GM18502 (cell line): ENCODE measurements around the gene GH1.
"Not testable (repeated sequence)": the region's sequence is repeated elsewhere in the genome, so short reads cannot be mapped to it uniquely, and the experiment has no call there.

Source experiments
- ATAC-seq: cut with Tn5 transposase; IDR thresholded peaks from one replicate; pipeline ENCODE4 v1.9.1; 2021; ENCODE audit warnings: mild to moderate bottlenecking; ENCODE audit not compliant: unreplicated experiment, poor library complexity

GH1 gene

DNA sequence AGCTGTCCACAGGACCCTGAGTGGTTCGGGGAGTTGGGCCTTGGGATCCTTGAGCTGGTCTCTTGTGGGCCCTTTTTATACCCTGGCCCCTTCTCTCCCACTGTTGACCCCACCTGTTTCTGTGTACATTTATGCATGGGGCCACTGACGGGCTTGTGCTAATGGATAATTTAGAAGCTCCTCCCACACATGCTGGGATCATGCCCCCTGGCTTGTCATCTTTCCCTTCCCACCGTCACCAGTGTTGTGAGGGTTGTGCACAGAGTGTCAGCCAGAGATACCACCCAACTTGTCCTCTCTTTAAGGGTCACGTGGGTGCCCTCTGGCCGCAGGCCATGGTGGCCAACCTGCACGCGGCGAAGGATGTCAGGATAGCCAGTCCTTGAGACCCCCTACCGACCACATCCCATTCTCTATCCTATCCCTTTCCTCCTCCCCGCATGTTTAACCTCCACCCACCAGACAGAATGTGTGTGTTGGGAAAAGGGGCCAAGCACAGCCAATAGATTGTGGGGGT is at the start of gene GH1:
TSS of gene GH1 (minus strand) at position 51 of the 517 bp plus-strand sequence. CDS start 63 bp downstream, outside the sequence.
- not testable (repeated sequence) for ATAC-seq

DNA sequence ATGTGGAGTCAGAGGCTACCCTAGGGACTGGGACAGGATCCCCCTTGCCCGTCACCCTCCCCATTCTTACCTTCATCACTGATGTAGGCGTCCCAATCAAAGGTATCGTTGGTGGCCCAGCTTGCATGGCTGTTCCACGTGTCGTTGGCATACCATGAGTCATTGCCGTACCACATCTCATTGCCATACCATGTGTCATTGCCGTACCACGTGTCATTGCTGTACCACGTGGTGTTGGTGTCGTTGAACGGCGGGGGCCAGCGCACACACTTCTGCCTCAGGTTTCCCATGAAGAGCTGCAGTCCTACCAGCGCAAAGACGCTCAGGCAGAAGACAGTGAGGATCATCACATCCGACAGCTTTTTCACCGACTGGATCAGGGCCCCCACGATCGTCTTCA is 49.3 kb upstream of the GH1 start:
- ATAC-seq: no peak

DNA sequence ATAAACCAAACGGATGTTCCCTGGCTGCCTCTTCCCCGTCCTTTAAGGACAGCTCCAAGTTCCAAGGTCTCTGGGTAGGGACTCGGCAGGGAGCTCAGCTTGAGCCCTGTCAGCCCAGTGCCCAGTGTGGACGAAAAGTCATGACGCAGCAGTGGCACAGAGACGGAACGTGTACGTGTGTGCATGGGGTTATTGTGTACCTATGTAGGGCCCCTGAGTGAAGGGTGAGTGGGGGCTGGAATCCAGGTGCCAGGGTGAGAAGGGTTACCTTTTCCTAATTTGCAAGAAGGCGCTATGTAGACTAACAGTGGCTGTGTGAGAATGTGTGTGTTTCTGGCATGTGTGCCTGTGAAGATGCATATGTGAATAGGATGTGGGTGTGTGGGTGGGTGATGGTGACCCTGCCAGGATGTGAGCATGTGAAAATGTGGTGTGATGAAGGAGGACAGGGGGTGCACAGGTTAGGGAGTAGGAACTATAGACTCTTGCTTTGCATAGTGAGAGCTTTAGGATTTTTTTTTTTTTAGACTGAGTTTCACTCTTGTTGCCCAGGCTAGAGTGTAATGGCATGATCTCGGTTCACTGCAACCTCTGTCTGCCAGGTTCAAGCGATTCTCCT is 48.1 kb upstream of the GH1 start:
- peak; percentile 50 for ATAC-seq

DNA sequence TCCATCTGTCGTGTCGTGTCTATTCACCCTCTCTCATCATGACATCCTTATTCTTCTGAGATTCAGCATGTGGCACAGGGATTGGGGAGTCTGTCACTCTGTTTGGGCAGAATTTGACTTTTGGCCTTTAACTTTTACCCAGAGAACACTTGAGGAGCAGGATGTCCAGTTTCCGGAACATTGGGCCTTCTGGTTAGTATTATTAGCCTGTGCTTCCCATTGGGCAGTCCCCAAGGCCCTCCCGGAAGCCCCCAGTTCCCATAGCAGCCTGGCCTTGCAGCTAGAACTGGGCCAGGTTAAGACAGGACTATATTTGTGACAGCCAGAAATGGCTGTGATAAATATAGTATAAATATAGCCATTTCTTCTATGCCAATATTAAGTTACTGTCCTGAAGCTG is 44.5 kb upstream of the GH1 start:
- ATAC-seq: no peak

DNA sequence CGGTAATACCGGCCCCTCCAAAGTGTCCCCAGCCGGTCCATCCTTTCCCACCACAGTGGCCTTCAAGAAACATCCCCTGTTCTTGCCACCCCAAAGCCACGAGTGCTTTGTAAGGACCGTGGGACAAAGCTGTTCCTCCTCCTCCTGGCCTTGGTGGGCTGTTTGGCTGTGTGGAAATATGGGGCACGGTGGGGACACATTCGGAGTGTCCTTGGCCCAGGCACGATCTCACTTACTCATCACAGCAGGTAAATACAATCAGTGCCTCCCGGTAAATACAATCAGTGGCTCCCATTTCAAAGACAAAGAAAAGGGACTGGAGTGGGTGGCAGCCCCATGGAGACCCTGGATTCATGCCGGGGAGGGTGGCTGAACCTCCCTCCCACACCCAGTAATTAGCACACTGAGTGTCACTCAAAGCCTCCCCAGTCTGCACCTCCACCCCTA is 43.7 kb upstream of the GH1 start:
- no peak for ATAC-seq

DNA sequence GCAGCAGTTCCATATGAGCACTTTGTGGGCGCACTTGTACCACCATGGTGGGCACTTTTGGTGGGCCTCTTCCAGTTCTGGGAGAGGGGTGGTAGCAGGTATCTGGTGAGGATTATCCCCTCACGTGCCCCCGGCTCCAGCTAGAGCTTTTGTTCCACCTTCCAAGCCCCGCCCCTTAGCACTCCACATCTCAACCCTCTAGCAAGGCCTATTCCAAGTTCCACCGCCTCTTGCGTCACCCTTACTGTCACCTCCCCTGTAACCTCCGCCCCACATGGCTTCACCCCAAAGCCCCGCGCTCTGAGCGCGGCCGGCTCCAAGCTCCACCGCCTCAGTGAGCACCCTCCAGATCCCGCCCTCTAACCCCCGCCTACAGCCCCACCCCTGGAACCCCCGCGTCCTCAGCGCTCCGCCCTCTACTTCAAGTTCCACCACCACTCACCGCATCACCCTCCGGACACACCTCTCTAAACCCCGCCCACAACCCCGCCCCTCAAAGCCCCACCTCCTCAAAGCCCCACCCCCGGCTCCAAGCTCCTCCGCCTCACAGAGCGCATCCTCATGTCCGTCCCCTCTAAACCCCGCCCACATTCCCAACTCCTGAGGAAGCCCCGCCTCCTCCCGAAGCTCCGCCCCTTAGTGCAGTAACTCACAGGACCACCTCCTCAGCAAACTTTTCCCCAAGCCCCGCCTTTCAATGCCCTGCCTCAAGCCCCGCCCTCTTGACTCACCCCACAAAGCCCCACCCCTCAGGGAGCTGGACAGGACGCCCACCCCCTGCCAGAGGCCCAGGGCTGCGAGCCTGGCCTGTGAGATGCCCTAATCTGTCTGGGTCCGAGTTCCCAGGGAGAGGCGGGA is 42.9 kb upstream of the GH1 start:
- ATAC-seq: peak; percentile 57

DNA sequence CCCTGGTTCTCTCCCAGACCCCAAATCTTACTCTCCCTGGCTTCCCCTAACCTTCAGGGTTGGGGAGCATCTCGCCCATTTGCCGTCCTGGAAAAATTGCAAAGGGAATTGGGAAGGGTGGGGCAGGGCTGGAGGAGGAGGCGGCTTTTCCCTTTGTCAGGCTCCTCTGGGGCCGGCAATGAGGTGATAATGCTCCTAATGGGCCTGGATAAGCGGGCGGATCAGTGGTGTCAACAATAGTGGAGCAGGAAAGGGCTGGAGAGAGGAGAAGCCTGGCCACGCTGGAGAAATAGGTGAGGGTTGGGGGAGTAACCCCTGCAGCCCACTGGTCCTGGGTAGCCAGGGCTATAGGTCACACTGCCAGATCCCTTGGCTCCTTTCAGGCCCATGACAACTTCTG is 41.8 kb upstream of the GH1 start:
- no peak for ATAC-seq

DNA sequence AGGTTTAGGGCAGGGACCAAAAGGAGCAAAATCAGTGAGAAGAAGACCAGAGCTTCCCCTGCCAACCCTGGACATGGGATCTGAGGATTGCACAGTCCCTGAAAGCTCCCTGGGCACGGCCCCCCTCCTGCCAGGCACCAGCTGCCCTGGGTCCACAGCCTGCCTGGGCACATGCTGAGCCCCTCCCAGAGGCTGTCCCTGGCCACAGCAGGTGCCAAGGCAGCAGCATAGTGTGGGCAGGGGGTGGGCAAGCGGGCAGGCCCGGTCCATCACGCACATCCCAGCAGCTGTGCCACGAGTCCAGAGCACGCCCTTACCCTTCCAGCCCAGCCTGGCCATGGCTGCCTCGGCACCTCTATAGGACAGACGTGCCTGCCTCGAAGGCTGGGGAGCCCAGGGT is 41.4 kb upstream of the GH1 start:
- no peak for ATAC-seq

DNA sequence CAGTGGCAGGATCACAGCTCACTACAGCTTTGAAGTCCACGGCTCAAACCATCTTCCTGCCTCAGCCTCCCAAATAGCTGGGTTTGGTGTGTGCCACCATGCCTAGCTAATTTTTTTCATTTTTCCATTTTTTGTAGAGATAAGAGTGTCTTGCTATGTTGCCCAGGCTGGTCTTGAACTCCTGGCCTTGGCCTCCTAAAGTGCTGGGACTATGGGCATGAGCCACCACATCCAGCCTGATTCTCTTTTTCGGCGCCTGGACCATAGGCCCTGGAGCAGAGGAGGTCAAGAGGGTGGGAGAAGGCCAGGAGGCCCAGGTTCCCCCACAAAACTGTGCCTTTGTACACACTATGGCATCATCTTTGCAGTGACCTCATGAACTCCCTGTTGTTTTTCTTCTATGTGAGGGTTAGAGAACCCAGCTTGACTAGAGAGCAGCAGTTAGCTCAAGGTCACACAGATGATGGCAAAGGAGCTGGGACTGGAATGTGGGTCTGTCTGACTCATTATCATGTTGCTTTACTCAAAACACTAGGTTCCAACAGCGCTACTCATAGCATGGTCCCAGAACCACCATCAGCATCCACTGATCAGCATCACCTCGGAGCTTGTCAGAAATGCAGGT is 37.8 kb upstream of the GH1 start:
- no peak for ATAC-seq

DNA sequence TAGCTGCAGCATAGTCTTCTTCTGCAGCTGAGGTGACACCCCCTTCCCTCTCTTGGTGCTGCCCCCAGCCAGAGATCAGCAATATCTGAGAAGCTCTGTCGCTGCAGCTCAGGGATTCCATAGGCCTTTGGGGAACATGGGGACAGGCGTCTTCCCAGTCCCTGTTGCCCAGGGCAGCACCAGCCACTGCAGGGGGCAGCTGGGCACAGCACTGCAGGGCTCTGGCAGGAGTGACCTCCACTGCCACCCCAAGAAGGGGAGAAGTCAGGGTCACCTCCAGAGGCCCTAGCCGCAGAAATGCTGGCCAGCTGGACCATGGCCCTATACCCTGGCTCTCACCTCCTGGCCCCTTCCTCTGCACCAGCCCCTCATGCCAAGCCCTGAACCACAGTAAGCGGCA is 37.2 kb upstream of the GH1 start:
- ATAC-seq: no peak

DNA sequence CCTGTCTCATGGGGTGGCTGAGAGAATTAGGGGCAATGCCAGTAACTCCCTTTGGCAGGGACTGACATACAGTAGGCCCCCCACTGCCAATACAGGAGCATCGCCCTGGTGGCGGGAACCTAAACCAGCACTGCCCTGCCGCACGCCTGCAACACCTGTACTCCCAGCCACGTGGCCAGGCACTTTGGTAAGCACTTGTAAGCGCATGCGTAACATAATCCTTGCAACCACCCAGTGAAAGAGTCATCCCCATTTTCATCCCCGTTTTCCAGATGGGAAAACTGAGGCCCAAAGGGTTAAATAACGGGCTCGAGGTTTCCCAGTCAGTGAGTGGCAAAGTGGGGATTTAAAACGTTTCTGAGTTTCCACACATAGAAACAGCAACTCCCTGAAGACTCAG is 36.6 kb upstream of the GH1 start:
- no peak for ATAC-seq

DNA sequence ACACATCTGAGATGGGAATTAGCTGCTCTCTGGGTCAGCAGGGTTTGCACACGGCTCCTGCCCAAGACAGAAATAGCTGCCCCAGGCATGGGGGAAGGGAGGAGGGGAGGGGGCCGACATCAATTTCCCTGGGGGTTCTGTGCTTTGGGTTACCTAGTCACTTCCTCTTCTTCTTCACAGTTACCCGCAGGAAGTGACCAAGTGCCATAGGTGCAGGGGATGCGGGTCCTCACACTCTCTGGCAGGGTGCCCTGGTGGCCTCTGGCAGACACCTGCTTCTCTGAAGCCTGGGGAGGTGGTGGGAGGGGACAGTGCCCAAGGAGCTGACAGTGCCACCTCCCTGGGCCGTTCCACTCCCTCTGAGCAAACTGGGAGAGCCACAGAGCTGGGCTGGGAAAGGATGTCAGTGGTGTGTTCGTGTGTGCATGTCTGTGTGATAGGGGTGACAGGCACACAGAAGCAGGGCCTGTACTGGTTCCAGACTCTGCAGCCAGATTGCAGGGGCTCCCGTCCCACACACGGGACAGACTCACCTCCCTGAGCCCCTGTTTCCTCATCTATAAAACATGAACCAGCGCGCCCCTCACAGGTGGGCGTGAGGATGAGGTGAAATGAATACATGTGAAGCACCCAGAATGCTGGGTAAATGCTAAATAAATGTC is 35.9 kb upstream of the GH1 start:
- peak; percentile 65 for ATAC-seq

DNA sequence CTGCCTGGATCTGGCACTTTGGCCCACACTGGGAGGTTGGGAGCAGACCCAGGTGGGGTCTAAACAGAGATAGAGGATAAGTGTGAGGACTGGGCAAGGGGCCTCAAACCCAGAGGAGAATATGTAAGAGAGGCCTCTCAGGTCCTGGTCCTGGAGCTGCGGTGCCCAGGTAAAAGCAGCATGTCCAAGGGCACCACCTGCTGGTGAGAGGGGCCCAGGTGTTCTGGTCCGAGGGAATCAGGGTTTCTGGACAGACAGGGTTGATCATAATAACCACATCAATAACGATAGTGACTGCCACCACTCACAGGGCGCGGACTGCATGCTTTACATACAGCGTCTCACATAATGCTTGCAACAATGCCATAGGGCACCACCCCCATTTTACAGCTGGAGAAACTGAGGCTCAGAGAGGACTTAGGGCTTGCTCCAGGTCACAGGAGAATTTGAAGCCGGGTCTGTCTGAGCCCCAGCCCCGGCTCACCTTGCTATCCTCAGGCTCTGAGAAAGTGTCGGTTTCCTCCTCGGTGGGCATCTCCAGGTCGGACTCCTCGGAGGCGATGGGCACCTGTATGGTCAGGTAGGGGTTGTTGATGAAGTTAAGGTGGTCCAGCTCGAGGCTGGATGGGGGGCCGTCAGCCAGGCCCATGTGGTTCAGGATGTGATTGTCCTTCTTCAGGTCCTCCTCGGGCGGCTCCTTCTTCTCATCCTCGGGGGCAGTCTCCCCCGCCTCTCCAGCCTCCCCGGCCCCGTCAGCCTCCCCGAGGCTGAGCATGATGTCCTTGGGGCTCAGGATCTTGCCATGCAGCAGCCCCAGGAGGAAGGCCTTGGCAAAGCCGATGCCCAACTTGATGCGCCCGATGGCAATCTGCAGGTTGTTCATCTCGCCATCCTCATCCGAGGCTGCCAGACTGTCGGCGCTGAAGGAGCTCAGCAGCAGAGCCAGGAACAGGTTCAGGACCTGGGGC is 32.6 kb upstream of the GH1 start:
- no peak for ATAC-seq

DNA sequence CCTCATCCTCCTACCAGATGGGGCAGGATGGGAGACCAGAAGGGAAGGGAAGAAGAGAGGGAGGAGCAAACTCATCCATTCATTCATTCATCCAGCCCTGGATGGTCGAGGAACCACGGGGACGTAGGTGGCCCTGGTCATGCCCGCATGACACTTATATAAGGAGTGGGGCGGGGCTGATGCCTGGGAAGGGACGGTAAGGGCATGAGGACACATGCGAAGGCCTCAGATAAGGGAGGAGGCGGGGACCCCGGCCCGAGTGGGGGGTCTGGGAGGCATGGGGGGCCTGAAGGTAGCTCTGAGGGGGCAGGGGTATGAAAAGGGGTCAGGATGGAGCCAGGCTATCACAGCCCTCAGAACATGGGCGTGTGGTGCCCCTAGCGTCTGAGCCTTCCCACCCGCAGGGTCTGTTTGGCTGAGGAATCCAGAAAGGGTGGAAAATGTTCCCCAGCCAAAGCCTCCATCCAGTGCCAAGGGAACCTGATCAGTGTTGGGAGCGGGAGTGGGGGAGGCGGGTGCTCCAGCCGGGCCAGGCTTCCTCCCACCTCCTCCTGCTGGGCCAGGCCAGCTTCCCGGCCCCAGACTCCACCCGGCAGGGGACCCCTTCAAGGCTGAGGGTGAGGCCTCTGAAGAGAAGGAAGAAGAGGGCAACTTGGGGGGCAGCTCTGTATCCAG is 31.1 kb upstream of the GH1 start:
- ATAC-seq: no peak

DNA sequence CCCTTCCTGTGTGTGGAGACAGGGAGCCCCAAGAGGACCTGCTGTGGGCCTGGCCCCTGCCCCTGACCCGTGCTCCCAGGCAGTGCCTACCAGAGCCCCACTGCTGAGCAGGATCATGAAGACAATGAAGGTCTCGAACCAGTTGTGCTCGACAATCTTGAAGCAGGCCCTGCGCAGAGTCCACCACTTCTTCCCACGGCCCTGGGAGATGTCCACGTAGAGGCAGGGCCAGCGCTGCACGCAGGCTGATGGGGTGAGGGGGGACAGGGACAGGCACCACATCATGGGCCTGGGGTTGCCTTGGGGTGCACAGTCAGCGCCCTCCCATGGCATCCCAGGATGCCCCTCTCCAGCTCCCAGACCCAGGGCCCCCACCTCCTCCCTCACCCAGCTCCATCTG is 29.9 kb upstream of the GH1 start:
- no peak for ATAC-seq

DNA sequence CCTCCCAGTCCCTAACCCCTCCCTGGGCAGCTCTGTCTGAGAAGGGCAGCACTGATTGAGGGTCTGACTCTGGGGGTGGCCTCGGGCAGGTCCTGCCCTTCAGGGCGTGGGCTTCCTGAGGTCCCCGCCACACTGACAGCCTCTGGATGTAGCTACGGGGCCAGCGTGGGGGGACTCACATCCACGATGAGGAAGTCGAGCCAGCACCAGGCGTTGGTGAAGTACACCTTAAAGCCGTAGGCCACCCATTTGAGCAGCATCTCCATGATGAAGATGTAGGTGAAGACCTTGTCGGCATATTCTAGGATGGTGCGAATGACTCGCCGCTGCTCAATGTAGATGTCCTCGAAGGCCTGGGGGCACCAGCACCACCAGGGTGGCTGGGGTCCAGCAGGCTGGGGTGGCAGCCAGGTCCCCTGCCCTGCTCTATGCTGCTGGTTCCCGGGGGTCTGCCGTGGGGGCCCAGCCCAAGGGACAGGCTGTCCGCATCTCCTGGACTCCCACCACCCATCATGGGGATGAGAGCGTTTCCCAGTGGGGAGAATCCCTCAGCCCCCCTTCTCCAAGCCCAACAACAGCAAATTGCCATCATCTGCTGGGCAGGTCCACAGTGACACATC is 29.2 kb upstream of the GH1 start:
- ATAC-seq: no peak

DNA sequence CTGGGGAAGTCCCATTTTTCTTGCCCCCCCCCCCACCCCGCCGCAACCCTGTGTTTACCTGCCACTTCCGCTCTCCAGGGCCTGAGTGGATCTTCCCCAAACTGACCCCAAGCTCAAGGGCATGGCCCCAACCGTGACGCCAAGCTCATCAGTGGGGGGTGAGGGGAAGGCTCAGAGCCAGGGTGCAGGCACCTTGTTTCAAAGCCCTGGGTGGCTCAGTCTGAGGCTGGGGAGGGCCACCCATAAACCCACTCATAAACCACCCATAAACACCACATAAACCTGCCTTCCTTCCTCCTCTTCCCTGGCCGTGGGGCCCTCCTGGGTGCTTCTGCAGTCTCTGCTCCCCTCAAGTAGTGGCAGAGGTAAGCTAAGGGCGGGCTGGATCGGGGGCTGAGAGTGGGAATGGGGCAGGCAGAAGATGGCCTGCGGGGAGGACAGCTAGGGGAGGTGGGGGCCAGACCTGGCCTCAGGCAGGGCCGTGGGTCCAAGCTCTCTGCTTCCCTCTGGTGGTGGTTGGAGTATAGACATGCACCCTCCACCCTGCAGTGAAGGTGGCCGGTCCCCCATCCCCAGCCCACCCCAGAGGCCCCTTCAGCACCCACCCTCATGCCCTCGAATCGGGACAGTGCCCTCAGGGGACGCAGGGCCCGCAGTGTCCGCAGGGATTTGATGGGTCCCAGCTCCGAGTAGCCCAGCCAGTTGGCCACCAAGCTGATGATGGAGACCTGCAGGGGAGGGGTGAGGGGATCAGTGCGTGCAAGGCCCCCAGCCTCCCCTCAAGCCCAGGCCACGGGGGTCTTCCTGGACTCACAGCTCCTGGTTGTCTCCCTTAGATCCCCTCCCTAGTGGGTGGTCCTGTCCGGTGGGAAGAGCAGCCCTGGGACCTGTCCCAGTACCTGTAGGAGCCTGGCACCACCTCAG is 28.1 kb upstream of the GH1 start:
- ATAC-seq: peak; percentile 79
